Ramos (cell line): ENCODE measurements around the gene HEG1.

Source experiments
- in situ Hi-C: fragments of 300-500 bp; cut with MboI; formaldehyde crosslinking; loops from one replicate; pipeline ENCODE4 v1.14.3; 2022; ENCODE audit warnings: low sequenced_read_pairs; ENCODE audit not compliant: unreplicated experiment

The HEG1 gene

GRCh38 chr3:125023833-125024555 is 31.8 kb downstream of the HEG1 start:
- in situ Hi-C loops = no loop called here

GRCh38 chr3:125022206-125022605 is 33.6 kb downstream of the HEG1 start:
- in situ Hi-C loops = no loop called here

GRCh38 chr3:125019271-125019670 is 36.5 kb downstream of the HEG1 start:
- in situ Hi-C loops = no loop called here

- in situ Hi-C loops = no loop called here
Measured at GRCh38 chr3:125017406-125017805, 38.4 kb downstream of the HEG1 start.

- in situ Hi-C loops = no loop called here
Measured at GRCh38 chr3:125014570-125015179, 41.1 kb downstream of the HEG1 start.

- in situ Hi-C loops = no loop called here
Measured at GRCh38 chr3:125013095-125013494, 42.7 kb downstream of the HEG1 start.

GRCh38 chr3:125011941-125012340 is 43.9 kb downstream of the HEG1 start:
- in situ Hi-C loops = no loop called here

- in situ Hi-C loops = no loop called here
Measured at GRCh38 chr3:125010393-125010792, 45.4 kb downstream of the HEG1 start.

- in situ Hi-C loops = no loop called here
Measured at GRCh38 chr3:125008766-125009165, 47.0 kb downstream of the HEG1 start.

- in situ Hi-C loops = no loop called here
Measured at GRCh38 chr3:125006291-125006731, 49.5 kb downstream of the HEG1 start.

- in situ Hi-C loops = no loop called here
Measured at GRCh38 chr3:125005676-125006075, 50.1 kb downstream of the HEG1 start.

- in situ Hi-C loops = no loop called here
Measured at GRCh38 chr3:125005222-125005621, 50.6 kb downstream of the HEG1 start.

- in situ Hi-C loops = no loop called here
Measured at GRCh38 chr3:125003859-125004595, 51.8 kb downstream of the HEG1 start.

GRCh38 chr3:125003369-125003853 is 52.4 kb downstream of the HEG1 start:
- in situ Hi-C loops = no loop called here

GRCh38 chr3:125002414-125003368 is 53.1 kb downstream of the HEG1 start:
- in situ Hi-C loops = no loop called here

GRCh38 chr3:125001557-125002413 is 54.0 kb downstream of the HEG1 start:
- in situ Hi-C loops = no loop called here

GRCh38 chr3:125000661-125001060 is 55.1 kb downstream of the HEG1 start:
- in situ Hi-C loops = no loop called here

GRCh38 chr3:124999897-125000435 is 55.8 kb downstream of the HEG1 start:
- in situ Hi-C loops = no loop called here

GRCh38 chr3:124999317-124999716 is 56.5 kb downstream of the HEG1 start:
- in situ Hi-C loops = no loop called here
